NK-92 (cell line): ENCODE measurements around the gene PPP2R3A.
"Not testable (repeated sequence)": the region's sequence is repeated elsewhere in the genome, so short reads cannot be mapped to it uniquely, and the experiment has no call there.

Experiments
- DNase-seq: peaks from one replicate; lab custom pipeline; 2025; ENCODE audit not compliant: unreplicated experiment; lab: John Stamatoyannopoulos, UW

Gene PPP2R3A

DNA sequence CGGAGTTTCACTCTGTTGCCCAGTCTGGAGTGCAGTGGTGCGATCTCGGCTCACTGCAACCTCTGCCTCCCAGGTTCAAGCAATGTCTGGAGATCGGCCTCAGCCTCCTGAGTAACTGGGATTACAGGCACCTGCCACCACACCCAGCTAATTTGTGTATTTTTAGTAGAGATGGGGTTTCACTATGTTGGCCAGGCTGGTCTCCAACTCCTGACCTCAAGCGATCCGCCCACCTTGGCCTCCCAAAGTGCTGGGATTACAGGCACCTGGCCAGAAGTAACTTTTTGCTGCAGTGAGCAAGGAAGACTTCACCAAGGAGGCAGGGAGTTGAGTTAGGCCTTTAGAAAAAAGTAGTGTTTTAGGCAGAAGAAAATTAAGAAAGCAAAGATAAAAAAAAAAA, 226.7 kb downstream of the PPP2R3A start:
- DNase-seq, result not testable (repeated sequence)

DNA sequence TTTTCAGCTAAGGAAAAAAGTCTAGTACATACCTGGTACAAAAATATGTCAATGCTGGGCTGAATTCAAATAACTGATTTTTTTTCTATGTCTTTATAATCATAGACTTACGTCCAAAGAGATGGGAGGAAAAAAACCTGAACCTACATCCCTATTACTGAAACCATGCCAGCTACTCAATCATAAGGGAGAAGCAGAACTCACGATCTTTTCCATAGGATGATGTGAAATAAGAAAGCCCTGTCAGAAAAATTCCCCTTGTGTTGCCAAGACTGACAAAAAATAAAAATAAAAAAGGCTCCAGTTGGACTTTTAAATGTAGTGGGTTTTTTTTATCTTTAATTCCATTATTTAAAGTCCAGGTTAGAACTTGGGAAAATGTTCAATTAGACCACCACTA, 227.3 kb downstream of the PPP2R3A start:
- DNase-seq, result no peak

- no peak for DNase-seq
Measured at GRCh38 chr3:136193278-136194054, 227.9 kb downstream of the PPP2R3A start.

GRCh38 chr3:136194409-136195257, 229.1 kb downstream of the PPP2R3A start:
- peak; percentile 9 for DNase-seq

GRCh38 chr3:136195258-136196063, 229.9 kb downstream of the PPP2R3A start:
- DNase-seq, result peak; percentile 5

DNA sequence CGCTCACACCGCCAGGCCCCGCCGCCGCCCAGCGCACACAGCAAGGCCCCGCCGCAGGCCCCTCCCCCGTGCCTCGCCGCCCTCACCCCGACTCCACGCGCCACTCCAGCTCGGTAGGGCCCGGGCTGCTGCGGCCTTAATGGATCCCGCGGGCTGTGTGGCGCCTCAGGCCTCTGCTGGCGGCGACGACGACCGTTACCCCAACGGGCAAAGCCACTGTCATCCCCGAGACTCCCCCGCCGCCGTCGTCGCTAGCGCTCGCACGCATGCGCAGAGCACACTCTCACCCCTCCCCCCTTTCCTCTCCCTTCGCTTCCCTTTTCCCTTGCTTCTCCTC, 230.5 kb downstream of the PPP2R3A start, which contains the start of gene MSL2:
TSS of gene MSL2 (minus strand) at position 272 of the 337 bp plus-strand sequence. CDS start 1,222 bp downstream, outside the sequence.
- DNase-seq, result no peak

DNA sequence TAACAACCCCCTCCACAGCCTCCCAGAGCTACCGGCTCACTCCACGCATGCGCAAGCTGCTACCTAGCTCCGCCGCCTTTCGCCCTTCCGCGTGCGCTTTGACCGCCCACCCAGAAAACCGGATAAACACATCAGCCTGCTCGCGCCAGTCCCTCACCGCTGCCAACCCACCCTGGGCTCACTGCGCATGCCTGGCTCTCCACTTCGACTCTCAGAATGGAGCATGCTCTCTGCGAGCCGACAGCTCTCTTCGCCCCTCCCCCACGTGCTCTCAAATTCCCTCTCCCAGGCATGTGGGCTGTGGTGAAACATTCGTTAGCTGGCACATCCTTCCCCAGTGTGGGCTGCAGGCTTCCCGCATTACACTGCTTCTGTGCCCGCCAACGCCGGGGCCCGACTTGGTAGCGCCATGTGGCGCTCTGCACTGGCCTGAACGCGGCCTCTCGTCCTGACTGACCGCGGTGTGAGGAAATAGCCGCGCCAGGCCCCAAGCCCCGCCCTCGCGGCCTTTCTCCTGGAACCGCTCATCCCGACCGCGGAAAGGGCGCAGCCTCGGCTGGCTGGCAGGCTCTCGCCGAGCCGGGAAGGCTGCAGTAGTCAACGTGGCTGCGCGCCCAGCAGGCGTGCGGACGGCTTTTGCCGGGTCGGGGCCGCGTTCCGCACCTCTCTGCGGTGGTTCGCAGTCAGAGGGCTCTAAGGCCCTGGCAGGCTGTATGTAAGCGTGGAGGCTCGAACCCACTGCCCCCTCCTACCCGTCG, 231.1 kb downstream of the PPP2R3A start:
- peak; percentile 93 for DNase-seq

DNA sequence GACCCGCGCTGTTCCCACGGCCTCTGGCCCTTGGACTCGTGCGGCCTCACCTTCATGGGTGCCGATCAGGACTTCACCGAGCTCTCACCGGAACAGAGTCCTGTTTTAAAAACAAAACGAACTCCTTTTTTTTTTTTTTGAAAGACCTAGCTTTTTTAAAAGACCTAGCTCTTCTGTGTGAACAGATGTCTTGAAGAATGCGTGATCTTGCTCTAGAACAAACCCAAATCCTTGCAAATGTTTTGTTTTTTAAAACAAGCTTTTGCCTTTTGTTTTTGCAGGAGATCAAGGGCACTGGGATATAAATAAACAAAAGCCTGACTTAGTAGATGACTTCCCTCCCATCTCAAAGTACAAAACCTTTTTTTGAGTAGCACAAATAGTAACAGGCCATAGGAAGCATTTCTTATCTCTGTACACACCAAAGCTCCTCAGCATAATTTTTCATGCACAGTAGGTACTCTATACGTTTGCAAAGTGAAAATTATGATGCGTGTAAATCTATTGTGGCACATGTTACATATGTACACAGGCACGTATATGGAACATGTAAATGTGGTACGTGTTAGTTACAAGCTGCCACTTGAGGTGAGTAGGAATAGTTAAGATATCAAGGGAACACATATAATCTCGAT, 231.7 kb downstream of the PPP2R3A start:
- DNase-seq, result no peak
